ENCODE results near the gene FASLG.

DNA sequence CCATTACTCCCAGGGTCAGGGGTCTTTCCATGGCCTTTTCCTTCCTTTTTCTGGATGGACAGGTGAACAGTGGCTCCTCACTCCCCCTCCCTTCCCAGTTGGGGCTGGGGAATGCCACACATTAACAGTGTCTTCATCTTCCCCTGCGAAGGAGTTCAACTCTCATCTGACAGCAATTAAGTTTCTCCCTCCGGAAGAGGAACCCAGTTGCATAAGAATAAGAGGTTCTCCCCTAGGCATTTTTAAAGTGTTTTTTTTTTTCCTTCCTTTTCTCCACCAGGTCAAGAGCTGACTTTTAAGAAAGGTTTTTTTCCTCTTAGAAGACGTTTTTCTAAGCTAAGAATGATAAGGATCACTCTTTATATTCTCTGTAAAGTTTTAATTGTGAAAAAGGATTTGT, 42.3 kb upstream of the FASLG start:
- TF ChIP-seq, protein P1, sequence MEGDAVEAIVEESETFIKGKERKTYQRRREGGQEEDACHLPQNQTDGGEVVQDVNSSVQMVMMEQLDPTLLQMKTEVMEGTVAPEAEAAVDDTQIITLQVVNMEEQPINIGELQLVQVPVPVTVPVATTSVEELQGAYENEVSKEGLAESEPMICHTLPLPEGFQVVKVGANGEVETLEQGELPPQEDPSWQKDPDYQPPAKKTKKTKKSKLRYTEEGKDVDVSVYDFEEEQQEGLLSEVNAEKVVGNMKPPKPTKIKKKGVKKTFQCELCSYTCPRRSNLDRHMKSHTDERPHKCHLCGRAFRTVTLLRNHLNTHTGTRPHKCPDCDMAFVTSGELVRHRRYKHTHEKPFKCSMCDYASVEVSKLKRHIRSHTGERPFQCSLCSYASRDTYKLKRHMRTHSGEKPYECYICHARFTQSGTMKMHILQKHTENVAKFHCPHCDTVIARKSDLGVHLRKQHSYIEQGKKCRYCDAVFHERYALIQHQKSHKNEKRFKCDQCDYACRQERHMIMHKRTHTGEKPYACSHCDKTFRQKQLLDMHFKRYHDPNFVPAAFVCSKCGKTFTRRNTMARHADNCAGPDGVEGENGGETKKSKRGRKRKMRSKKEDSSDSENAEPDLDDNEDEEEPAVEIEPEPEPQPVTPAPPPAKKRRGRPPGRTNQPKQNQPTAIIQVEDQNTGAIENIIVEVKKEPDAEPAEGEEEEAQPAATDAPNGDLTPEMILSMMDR (IDR thresholded peaks at IDR 0.05) = no peak
- TF ChIP-seq POLR2AphosphoS5 (IDR thresholded peaks at IDR 0.05) = no peak
